Muscle of arm (tissue), 12 donors: Measurements from ENCODE around the gene IDH3B. TPM values are rescaled to one million over a fixed set of nuclear protein-coding genes. Genes with fewer than 3 reads are reported as not detected.

ENCODE experiments used
- DNase-seq: peaks from one replicate; pipeline ENCODE4 v3.0.0-alpha.2; 2013
- polyA plus RNA-seq, 12 donors: library from polyadenylated mRNA; unstranded; fragments of 120-200 nt; gene quantifications; one replicate each; pipeline ENCODE4 v1.2.1, GENCODE V29; 2013; ENCODE audit not compliant: insufficient read length in 12 of 12

Gene IDH3B
- polyA plus RNA-seq, 12 donors = 78.3 to 110 (median 98.9) TPM; not detected in 1

DNA sequence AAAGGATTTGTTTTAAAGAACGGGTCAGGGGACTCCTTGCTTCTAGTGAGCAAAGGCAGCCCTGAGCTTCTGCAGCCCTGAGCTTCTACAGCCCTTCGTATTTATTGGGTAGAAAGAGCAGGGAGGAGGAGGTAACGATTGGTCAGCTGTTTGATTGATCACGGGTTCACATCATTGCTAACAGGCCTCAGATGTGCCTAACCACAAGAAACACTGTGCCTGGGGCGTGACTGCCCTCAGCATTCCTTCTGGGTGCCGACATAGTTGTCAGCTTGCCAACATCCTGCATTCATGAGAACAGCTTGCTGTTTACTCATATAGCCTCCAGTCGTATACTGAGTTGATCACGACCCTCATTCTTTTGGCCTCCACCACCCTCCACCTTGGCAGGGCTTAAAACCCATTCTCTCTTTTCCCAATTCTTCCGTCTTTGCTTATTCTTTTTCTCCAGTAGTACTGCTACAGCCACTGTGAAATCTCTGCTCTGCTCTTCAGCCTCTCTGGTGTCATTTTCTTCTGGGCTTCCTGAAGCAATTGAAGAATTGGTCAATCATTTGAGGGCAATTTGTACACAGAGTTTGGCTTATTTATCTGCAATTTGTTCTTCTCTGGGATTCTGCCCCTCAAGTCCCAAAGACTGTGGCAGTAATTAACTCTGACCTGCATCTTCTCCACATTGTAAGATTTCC lies 37.0 kb downstream of the IDH3B start:
- no peak for DNase-seq

DNA sequence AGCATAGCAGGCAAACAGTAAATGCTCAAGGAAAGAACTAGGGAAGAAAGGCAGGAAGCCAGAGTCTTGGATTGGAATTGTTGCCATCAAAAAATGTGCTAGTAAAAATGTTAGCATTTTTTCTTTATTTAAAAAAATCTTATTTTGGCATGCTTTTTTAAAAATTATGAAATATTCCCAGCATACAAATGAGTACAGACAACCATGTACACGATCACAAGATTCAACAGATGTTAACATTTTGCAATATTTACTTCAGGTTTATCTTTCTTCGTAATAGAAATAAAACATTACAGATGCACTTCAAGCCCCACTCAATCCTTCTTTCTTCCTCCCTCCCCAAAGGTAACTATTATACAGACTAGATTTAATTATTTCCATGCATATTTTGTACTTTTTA lies 39.0 kb downstream of the IDH3B start:
- no peak for DNase-seq

DNA sequence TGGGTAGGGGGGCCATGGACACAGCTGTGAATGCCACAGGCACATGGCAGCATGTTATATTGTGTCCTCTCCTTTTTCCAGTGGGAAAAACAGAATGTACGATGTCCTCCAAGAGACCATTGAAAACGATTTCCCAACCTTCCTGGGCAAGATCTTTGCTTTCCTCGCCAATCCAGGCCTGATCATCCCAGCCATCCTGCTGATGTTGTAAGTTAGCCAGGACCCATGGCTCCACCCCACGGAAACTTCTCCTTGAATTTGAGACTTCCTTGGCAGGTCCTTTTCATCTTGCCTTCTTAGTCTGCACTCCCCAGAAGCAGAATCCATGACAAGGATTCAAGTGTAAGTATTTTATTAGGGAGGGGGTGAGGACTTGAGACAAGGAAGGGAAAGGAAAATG lies 39.8 kb downstream of the IDH3B start:
- no peak for DNase-seq

DNA sequence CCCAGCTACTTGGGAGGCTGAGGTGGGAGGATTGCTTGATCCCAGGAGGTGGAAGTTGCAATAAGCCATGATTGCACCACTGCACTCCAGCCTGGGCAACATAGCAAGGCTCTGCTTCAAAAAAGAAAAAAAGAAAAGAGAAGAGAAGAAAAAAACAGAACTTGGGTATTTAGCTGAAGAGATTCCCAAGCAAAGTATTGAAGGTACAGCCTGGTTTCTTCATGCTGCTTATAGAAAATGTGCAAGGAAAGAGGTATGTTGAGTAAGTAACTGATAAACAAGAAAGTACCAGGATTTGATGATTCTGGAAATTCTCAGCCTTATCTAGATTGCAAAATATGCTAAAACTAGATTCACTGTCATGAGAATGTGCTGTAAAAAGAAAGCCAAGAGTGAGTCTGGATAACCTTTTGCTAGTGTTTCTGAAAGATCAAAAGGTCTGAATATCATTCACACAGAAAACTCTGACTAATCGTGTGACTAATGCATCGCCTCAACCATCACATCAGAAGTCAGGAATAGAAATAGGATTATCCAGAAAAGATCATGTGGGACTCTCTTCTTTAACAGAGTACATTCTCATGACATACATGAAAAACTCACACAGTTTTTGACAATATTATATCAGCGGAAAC lies 43.9 kb downstream of the IDH3B start:
- no peak for DNase-seq

DNA sequence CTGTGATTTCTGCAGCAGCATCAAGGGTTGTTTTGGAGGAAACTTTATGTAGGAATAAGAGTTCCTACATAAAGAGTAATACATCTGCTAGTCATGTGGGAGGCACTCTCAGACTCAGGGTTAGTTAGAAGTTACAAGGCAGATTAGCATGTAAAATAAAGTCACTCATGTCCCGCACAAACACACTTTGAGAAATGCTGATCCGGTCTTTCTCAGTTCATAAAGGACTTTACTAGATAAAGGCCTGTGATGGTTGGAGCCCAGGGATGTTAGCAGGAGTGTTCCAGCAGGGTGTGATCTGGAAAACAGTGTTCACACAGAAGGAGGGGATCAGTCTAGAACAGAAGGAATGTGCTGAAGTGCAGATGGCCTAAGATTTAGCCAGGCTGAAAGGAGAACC lies 44.7 kb downstream of the IDH3B start:
- no peak for DNase-seq

DNA sequence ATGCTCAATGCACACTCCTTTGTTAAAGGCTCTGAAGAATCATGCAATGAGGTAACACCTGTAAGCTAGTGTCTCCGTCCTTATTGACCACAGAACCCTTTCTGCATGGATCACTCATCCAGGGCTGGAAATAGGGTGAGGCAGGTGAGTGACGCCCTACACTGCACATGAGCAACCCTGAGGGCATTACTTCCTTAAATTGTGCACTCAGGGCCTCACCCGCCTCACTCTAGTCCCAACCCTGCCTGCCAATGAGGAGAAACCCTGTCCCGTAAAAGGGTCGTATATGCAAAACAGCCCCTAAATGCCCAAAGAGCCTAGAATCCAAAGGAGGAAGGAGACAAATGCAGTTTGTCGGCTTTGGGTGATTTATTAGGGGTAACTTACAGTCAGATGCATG lies 45.2 kb downstream of the IDH3B start:
- DNase-seq = no peak

DNA sequence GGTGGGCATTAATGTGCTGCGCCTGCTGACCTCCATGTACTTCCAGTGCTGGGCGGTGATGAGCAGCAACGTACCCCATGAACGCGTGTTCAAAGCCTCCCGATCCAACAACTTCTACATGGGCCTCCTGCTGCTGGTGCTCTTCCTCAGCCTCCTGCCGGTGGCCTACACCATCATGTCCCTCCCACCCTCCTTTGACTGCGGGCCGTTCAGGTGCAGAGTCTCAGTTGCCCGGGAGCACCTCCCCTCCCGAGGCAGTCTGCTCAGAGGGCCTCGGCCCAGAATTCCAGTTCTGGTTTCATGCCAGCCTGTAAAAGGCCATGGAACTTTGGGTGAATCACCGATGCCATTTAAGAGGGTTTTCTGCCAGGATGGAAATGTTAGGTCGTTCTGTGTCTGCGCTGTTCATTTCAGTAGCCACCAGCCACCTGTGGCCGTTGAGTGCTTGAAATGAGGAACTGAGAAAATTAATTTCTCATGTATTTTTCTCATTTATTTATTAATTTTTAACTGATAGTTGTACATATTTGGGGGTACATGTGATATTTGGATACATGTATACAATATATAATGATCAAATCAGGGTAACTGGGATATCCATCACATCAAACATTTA lies 46.8 kb downstream of the IDH3B start:
- no peak for DNase-seq

DNA sequence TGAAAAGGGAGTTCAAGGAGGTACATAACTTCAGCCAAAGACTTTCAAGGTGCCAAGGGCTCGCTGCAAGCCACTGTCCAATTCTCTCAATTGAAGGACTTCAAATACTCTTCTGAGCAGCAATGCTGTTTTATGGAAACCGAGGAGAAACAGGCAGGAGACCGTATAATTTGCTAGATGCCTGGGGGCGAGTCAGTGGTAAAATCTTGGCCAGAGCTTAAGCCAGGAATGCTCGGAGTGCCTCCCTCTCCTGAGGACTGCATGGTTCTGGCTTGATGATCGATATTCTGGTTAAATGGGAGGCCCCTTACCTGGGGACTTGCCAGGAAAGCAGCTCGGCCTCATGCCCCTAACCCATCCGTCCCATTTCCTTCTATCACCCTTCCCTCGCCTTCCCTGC lies 47.4 kb downstream of the IDH3B start:
- DNase-seq = no peak

DNA sequence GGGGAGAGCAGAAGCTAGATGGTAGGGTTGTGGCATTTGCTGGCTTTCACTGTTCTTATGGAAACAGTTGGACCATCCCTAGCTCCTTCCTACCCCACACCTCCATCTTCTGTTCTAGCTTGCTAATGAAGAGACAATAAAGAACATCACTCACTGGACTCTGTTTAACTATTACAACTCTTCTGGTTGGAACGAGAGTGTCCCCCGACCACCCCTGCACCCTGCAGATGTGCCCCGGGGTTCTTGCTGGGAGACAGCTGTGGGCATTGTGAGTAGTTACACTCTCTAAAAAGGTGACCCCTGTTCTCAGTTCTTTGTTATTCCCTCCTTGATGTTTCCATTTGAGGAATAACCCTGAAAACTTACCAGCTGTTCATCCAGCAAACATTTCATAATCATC lies 51.9 kb downstream of the IDH3B start:
- no peak for DNase-seq

DNA sequence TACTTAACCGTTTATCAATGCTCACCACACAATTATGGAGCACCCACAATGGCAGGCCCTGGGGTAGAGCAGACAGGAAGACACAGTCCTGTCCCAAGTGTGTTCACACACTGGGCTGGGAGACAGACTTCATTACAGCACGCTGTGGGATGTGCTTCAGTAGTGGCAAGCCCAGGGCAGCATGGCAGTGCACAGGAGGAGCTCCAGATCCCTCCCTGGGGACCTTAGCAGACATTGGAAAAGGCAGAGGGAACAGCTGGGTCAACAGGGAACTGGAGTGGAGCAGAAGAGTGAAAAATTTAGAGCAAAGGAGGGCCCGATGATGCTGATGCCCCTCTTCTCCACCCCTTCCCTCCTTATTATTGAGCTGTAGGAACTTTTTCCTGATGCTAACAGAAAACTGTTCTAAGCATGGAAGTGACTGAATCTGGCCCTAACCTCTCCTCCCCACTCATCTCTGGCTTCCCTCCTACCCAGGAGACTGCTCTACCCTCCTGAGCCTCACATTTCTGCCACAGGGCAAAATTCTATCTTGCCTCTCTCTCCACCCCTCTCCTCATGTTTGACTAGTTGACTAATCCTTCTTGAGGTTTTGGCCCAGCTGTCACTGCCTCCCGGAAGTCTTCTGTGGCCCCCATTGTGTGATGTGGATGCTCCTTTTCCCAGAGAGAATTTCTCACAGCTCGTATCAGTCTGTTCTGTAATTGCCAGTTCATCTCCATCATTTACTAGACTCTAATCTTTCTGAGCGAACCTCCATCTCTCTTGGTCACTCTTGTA lies 52.9 kb downstream of the IDH3B start:
- DNase-seq = no peak

DNA sequence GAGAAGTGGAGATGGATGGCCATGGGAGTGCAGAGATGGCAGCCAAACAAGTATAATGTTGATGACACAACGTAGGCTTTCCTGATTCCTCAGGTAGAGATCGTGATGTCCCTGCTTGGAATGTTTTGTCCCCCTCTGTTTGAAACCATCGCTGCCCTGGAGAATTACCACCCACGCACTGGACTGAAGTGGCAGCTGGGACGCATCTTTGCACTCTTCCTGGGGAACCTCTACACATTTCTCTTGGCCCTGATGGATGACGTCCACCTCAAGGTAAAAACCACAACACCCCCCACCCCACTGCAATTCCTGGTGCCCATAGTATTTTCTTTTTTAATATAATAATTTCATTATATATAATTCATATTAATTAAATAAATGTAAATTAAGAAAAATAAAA lies 53.7 kb downstream of the IDH3B start:
- DNase-seq = no peak

Other genes with a start within 250 kb of the IDH3B start
- gene SNRPB, start 193.4 kb downstream of the IDH3B start, polyA plus RNA-seq = 10 to 100 TPM in 11 of 12 donors, not detected in 1; 62.3 to 96.8 (median 70.5) TPM
- 10 to 100 TPM in 5 of 12 donors, 1 to 10 TPM in 6, not detected in 1; 3.3 to 12.4 (median 9.8) TPM for gene ZNF343, start 155.3 kb downstream of the IDH3B start, polyA plus RNA-seq
- gene TMC2, start 127.6 kb downstream of the IDH3B start, polyA plus RNA-seq = under 1 TPM in 6 of 12 donors, not detected in 6; 0.04 to 0.14 (median 0.12) TPM
- gene NOP56, start 11.6 kb downstream of the IDH3B start, polyA plus RNA-seq = 100 to 1,000 TPM in 11 of 12 donors, not detected in 1; 131 to 191 (median 155) TPM
- gene EBF4, start 28.6 kb upstream of the IDH3B start, polyA plus RNA-seq = 1 to 10 TPM in 11 of 12 donors, not detected in 1; 3.9 to 9.6 (median 6.5) TPM
- gene CPXM1, start 136.4 kb upstream of the IDH3B start, polyA plus RNA-seq = 10 to 100 TPM in 11 of 12 donors, not detected in 1; 30.8 to 71.4 (median 47.1) TPM
- gene C20orf141, start 150.8 kb upstream of the IDH3B start, polyA plus RNA-seq = not detected
- gene TMEM239, start 152.1 kb upstream of the IDH3B start, polyA plus RNA-seq = not detected
- gene PCED1A, start 176.4 kb upstream of the IDH3B start, polyA plus RNA-seq = 10 to 100 TPM in 11 of 12 donors, not detected in 1; 17.5 to 41.8 (median 25.6) TPM
- 10 to 100 TPM in 11 of 12 donors, not detected in 1; 18.9 to 53.6 (median 21.9) TPM for gene VPS16, start 176.5 kb upstream of the IDH3B start, polyA plus RNA-seq
- gene PTPRA, start 209.3 kb upstream of the IDH3B start, polyA plus RNA-seq = 10 to 100 TPM in 11 of 12 donors, not detected in 1; 35.4 to 98.2 (median 56.6) TPM